Skin epidermis (tissue), 12 donors: Measurements from ENCODE around the gene ATP11A.

ENCODE experiments used
- H3K27ac ChIP-seq, 21 experiments: fragments of 200-600 bp; sonication (generic) in 11 of 21; one replicate each; pipeline ENCODE4 v1.5.0; 2020; ENCODE audit warnings: mild to moderate bottlenecking in 3 of 21, inconsistent platforms in 2 of 21, moderate library complexity in 2 of 21
- H3K4me3 ChIP-seq, 7 experiments: fragments of 200-600 bp; sonication (generic) in 2 of 7; one replicate each; pipeline ENCODE4 v1.5.0; 2020; ENCODE audit warnings: inconsistent platforms in 2 of 7, mild to moderate bottlenecking in 2 of 7, moderate library complexity in 1 of 7

The ATP11A gene

GRCh38 chr13:112892426-112893206, 202.8 kb downstream of the ATP11A start:
- no peak overlapping the region for H3K4me3 ChIP-seq
- no peak overlapping the region for H3K27ac ChIP-seq

DNA sequence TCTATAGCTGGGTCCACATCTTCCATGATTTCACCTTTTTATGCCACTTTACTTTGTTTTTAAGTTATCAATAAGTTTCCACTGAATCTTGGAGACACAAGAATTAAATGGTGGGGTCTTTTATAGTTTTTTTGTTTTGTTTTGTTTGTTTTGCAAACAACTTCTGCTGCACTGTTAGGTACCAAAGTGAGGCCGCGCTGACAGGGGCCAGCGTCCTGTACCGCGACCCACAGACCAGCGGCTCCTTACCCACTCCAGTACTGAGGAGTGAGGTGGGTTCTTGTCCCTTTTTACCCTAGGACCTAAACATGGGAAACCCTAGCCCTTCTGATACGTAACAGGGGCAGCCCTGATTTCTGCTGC, 203.3 kb downstream of the ATP11A start:
- H3K27ac ChIP-seq, result no peak overlapping the region
- H3K4me3 ChIP-seq, result no peak overlapping the region

- Histone ChIP-seq H3K27ac (no peak overlapping the region), H3K4me3 (peak overlapping the region in 5 of 7 experiments; percentile 8 to 47 (median 34))
These were observed 204.0 kb downstream of the ATP11A start for GRCh38 chr13:112893570-112894422.

DNA sequence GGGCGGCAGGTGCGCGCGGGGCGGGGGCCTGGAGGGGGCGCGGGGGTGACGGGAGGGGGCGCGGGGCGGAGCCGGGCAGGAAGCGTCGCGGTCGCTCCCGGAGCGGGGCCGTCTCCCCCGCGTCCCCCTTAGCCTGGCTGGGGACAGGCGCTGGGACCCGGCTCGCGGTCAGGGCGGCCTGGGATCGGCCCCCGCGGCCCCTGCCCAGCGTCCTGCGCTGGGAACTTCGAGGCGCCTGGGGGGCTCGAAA, 204.5 kb downstream of the ATP11A start:
- peak overlapping the region in 6 of 7 experiments; percentile 8 to 47 (median 30) for H3K4me3 ChIP-seq
- H3K27ac ChIP-seq, result no peak overlapping the region

DNA sequence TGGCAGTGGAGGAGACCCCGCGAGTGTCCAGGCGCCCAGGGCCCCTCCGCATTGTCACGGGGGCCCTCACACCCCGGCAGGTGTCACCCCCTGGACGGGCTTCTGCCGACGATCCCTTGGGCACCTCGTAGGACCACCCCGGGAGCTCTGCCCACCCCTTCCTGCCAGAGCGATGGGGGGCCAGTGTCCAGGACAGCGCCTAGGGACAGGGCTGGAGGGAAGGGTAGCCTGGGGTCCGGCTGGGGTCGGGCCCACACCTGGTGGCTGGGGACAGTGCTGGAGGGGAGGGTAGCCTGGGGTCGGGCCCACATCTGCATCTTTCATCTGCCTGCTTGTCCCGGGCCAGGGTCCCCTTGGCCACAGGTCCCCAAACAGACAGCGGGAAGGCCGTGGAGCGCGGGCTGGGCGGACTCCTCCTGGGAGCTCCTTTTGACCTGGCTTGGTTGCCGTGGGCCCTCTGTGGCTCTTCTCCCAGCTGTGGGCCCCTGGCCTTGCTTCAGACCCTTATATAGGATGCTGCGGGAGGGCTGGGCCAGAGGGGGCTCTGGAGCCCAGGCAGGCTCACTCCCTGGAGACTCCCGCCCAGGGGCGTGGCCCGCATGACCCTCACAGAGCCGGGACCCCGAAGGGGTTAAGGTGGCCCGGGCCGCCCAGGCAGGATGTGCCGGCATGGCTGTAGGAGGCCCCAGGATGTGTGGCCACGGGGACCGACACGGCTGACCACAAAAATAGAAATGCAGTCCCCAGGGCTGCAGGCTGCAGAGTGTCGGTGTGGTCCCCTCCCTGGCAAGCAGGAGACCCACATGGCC, 205.0 kb downstream of the ATP11A start:
- peak overlapping the region in 1 of 21 experiments; percentile 0 for H3K27ac ChIP-seq
- H3K4me3 ChIP-seq, result peak overlapping the region in 6 of 7 experiments; percentile 8 to 47 (median 30)

DNA sequence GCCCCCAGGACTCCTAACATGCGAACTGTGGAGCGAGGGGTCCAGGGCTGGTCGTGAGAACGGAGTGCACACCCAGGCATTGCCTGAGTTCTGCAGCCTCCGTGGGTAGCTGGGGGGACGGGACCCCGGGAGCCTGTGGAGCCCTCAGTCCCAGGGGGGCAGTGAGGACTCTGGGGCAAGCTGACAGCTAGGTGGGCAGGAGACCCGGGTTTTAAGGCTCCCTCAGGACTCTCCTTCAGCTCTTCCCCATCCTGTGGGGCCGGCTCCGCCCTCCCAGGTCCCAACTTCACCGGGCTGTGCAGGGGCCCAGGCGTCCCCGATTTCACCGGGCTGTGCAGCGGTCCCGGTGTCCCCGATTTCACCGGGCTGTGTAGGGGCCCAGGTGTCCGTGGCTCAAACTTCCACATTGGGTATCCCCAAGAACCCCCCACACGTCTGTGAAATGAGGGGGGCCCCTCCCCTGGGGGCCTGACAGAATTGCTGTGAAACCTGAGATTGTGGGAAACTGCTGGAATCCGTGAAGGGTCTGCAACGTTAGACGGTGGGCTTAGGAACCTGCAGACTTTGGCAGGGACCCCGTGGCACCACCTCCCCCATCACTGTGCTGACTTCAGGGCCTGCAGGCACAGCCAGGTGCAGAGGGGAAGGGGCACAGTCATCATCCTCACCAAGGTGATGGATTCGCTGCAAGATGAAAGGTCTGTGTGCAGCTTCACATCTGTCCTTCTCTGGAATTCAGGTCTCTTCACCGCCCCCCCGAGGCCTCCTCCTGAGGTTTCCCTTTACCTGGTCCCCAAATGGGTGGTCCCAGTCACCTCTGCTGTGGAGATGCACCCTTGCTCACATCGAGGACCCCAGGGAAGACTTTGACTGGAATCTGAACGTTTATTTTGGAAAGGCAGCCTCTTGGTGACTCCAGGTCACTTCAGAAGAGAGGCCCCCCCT, 206.0 kb downstream of the ATP11A start:
- Histone ChIP-seq H3K27ac (no peak overlapping the region), H3K4me3 (no peak overlapping the region)

DNA sequence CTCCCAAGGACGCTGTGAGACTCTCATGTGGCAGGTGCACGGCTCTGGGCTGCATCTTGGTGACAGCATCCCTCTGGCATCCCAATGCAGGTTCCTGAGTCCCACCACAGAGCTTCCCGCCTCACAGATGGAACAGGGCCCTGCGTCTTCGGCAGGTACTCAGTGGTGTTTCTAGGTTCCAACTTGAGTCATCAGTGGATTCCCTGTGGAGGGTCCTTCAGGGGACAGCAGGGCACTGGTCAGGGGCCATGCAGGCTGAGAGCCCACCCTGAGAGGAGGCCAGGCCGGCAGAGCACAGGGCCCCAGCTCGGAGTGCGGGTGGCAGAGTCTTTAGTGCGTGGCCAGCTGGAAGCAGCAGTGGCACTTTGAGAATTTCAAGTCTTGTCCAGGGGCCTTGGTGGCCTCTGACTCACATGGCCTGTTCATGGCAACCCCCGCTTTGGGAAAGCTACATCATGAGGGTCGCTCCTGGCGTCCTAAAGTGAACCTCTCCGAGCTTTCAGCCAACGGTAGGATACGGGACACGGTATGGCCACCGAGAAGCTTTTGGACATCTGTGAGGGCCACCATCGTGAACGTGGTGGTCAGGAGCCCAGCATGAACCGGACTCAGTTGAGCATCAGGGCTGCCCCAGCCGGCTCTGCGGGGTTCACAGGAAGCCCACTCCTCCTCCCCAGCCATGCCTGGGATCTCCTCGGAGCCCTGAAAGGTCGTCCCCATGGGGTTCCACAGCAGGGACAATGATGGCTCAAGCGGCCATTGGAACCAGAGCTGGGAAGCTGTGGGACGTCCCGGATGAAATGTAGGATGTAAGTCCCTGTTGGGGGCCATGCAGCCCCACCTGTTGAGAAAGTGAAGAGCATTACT, 207.1 kb downstream of the ATP11A start:
- no peak overlapping the region for H3K27ac ChIP-seq
- no peak overlapping the region for H3K4me3 ChIP-seq

- H3K27ac ChIP-seq, result no peak overlapping the region
- H3K4me3 ChIP-seq, result no peak overlapping the region
These were observed 207.7 kb downstream of the ATP11A start for GRCh38 chr13:112897603-112897955.

- H3K4me3 ChIP-seq, result no peak overlapping the region
- no peak overlapping the region for H3K27ac ChIP-seq
These were observed 208.2 kb downstream of the ATP11A start for GRCh38 chr13:112897956-112898620.

GRCh38 chr13:112898621-112899280, 208.9 kb downstream of the ATP11A start:
- H3K4me3 ChIP-seq, result no peak overlapping the region
- H3K27ac ChIP-seq, result no peak overlapping the region

DNA sequence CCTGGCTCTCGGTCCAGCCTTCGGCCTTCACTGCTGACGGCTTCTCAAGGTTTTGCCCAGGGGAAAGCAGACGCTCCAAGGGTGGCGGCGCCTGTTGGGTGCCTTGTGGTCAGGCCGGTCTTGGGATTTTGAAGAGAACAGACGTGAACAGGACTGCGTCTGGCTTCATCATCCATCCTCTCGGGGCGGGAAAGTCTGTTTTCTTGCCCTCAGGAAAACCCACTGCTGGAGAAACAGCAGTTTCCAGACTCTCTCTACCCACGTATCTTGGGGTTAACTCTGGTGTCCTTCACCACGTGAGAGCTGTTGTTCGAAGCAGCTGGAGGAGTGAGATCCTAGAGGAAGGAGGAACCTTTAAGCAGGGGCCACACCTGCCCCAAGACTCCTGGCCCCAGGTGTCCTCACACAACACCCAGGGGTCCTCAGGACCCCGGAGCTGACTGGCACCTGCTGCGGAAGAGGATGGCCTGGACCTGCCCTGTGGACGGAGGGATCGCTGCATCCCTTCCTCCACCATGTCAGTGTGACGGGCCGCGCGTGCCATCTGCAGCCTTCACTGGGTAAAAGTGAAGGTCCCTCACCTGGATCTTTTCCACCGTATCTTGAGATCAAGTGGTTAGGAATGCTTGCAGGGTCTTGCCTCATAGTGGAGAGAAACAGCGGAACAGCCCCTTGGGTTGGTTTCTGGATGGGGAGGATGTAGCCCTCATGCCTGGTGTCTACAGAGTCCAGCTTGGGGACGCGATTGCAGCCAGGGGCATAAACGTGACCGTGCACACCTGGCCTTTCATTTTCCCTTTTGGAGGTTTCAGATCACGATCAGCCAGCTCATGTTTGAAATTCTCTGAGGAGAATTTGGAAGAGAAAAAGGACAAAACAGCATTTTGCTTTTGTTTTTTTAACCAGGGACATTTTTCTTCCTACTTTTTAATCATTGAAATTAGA, 209.7 kb downstream of the ATP11A start:
- Histone ChIP-seq H3K27ac (no peak overlapping the region), H3K4me3 (no peak overlapping the region)

GRCh38 chr13:112900226-112900600, 210.4 kb downstream of the ATP11A start:
- Histone ChIP-seq H3K27ac (no peak overlapping the region), H3K4me3 (no peak overlapping the region)

- H3K4me3 ChIP-seq, result no peak overlapping the region
- H3K27ac ChIP-seq, result no peak overlapping the region
These were observed 210.9 kb downstream of the ATP11A start for GRCh38 chr13:112900691-112901091.

DNA sequence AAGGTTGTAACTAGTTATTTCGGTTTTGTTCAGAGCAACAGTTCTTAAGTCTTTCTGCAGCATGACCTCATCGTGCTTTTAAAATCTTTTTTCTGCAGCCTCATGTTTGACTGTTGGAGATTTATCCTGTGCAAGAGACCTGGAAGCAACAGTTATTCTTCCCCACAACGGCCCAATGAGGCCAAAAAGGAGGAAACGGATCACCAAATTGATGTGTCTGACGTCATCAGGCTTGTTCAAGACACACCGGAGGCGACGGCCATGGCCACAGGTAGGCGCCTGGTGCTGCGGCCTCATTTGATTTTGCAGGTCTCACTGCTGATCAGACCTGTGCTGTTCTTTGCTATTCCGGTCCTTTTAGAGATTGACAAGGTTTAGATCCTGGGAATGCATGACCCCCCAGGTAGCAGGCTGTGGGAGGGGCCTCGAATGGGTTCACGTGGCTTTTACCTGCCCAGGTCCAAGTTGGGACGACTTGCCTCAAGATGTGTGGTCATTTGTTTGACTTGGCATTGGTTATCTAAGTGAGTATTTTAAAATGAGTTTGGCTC, 212.3 kb downstream of the ATP11A start:
- Histone ChIP-seq H3K27ac (no peak overlapping the region), H3K4me3 (no peak overlapping the region)

- no peak overlapping the region for H3K27ac ChIP-seq
- H3K4me3 ChIP-seq, result no peak overlapping the region
These were observed 212.8 kb downstream of the ATP11A start for GRCh38 chr13:112902669-112903068.

- Histone ChIP-seq H3K4me3 (no peak overlapping the region), H3K27ac (no peak overlapping the region)
These were observed 213.3 kb downstream of the ATP11A start for GRCh38 chr13:112903071-112903577.
